ENCODE results near the gene BCL7A.
A peak's percentile ranks its signal among the peaks of the same experiment; 100 is the strongest.

The BCL7A gene

DNA sequence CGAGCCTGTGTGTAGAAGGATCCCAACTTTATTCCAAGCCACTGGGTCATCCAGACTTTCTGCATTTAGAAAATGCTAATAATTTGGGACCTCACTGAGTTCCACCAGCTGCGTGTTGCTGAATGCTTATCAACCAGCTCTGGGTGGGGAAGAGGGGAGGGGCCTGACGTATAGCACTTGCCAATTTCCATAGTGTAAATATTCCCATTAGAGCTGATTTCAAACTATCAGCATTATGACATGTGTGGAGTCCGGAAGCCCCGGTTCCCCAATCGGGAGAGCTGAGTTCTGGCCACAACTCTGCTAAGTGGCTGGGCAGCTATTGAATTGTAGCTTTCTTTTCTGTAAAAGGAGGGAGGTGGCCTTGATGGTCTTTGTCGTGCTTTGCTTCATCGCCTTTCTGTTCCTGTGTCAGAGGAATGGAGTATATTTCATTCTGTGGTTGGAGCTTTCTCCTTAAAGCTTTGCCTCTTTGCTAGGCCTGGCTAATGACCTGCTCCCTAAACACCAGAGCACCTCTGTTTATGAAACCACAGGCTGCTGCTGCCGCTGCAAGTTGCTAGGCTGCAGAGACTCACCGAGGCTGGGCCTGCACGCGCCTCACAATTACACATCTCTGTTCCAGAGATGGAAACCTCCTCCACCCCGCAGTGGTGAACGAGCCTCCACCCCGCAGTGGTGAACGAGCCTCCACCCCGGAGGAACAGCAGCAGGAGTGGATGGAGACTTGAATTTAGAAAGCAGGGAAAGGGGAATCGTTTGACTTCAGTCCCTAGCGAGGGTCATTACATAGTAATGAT is 7.7 kb upstream of the BCL7A start:
- Mint-ChIP-seq H3K4me1 (peaks cover 12% of the 10 kb centered on the region), H3K27ac (peak overlapping the region in 1 of 2 donors; percentile 50), H3K9me3 (no peaks in the 10 kb centered on the region), H3K27me3 (peaks cover 3% of the 10 kb centered on the region), H3K4me3 (no peak overlapping the region)
- ATAC-seq (peak; percentile 14), DNase-seq (no peak)

DNA sequence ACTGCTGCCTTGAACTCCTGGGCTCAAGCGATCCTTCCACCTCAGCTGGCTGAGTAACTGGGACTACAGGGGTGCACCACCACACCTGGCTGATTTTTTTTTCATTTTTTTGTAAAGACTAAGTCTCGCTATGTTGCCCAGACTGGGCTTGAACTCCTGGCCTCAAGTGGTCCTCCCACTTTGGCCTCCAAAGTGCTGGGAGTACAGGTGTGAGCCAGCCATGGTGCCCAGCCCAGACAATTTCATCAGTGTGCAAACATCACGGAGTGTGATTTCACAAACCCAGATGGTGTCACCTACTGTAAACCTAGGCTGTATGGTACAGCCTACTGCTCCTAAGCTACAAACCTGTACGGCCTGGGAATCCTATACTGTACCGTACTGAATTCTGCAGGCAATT is 6.9 kb upstream of the BCL7A start:
- ATAC-seq: no peak
- no peaks in the 10 kb centered on the region for H3K9me3 Mint-ChIP-seq
- no peak for DNase-seq
- no peak overlapping the region for H3K27ac Mint-ChIP-seq
- H3K4me1 Mint-ChIP-seq: peaks cover 12% of the 10 kb centered on the region
- H3K4me3 Mint-ChIP-seq: no peak overlapping the region
- peaks cover 11% of the 10 kb centered on the region for H3K27me3 Mint-ChIP-seq

DNA sequence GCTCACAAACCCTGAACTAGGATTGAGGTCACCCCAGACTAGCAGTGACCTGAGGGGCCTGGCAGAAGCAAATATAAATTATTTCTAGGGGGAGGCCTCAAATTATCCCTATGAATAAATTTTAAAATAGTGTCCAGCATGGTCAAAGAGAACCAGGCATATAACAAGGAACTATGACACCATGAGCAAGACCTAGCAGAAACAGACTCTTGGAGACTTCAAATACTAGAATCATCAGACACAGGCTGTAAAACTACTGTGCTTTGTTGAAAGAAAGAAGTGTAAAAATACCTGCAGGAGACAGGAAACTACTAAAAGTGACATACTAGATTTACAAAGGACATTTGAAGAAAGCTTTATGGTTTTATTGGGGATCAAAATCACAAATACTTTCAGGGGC is 3.2 kb upstream of the BCL7A start:
- H3K27me3 Mint-ChIP-seq: peaks cover 28% of the 10 kb centered on the region
- no peak overlapping the region for H3K27ac Mint-ChIP-seq
- peaks cover 19% of the 10 kb centered on the region for H3K4me1 Mint-ChIP-seq
- no peaks in the 10 kb centered on the region for H3K9me3 Mint-ChIP-seq
- H3K4me3 Mint-ChIP-seq: no peak overlapping the region
- DNase-seq: no peak
- ATAC-seq: no peak

DNA sequence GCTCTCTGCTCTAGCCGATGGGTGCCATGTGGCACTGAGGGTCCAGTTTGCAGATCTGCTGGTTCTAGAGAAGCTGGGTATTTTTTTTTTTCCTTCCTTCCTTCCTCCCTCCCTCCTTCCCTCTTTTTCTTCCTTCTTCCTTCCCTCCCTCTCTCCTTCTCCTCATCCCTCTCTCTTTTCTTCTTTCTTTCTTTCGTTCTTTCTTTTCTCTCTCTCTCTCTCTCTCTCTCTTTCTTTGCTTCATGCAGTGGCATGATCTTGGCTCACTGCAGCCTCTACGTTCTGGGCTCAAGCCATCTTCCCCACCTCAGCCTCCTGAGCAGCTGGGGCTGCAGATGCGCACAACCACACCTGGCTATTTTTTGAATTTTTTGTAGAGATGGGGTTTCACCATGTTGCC is 2.7 kb upstream of the BCL7A start:
- H3K9me3 Mint-ChIP-seq: no peaks in the 10 kb centered on the region
- no peak for ATAC-seq
- no peak for DNase-seq
- H3K27ac Mint-ChIP-seq: no peak overlapping the region
- H3K4me3 Mint-ChIP-seq: no peak overlapping the region
- H3K27me3 Mint-ChIP-seq: peaks cover 28% of the 10 kb centered on the region
- H3K4me1 Mint-ChIP-seq: peaks cover 22% of the 10 kb centered on the region

DNA sequence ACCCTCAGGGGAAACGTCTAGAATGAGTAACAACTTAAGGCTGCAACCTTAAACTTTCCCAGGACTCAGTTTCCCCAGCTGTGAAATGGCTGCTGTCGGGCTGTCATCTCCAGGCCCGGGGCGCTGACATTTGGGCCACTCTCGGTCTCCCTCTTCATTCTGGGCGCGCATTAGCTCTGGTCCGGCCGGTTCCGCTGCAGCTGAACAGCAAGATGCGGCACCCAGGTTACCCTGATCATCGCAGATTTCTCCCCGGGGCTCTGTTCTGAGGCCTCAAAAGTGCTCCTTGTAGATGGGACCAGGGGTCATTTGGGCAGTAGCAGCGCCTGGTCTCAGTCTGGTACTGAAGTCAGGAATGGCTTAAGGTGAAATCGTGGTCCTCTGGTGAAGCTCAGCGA is 890 bp upstream of the BCL7A start:
- Mint-ChIP-seq H3K9me3 (no peaks in the 10 kb centered on the region), H3K4me1 (peaks cover 18% of the 10 kb centered on the region), H3K4me3 (peak overlapping the region; percentile 80 to 86), H3K27ac (peak overlapping the region in 1 of 2 donors; percentile 76), H3K27me3 (peaks cover 28% of the 10 kb centered on the region)
- ATAC-seq (no peak), DNase-seq (no peak)

DNA sequence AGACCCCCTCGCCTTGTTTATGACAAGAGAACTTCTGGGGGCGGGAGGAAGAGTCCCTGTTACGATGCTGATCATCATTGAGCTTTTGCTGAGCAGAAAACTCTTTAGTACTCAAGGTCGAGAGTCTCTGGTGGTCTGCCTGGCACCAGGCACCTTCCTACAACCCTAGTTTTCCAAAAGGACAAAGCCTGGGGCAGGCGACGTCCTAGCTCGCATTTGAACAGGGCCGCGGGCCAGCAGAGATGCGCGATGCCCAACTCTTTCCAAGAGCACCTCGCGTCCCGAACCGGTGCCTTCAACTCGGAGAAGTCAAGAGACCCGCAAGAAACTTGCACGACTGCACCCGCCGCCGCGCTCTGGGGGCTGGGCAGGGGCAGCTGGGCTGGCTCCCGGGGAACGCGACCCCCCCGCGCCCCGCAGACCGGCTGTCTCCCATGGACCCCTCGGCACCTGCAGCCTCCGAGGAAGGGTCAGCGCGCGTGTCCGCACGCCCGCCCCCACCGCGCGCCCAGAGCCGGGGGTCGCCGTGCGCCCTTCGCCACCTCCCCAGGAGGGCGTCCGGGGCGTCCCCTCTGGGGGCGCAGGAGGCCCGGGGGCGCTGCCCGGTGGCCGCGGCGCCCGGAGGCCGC is 377 bp upstream of the BCL7A start:
- H3K27ac Mint-ChIP-seq: peak overlapping the region in 1 of 2 donors; percentile 76
- DNase-seq (peak; percentile 24 to 25), ATAC-seq (peak; percentile 15)
- peaks cover 19% of the 10 kb centered on the region for H3K4me1 Mint-ChIP-seq
- H3K27me3 Mint-ChIP-seq: peaks cover 28% of the 10 kb centered on the region
- H3K9me3 Mint-ChIP-seq: no peaks in the 10 kb centered on the region
- peak overlapping the region; percentile 94 to 97 for H3K4me3 Mint-ChIP-seq

DNA sequence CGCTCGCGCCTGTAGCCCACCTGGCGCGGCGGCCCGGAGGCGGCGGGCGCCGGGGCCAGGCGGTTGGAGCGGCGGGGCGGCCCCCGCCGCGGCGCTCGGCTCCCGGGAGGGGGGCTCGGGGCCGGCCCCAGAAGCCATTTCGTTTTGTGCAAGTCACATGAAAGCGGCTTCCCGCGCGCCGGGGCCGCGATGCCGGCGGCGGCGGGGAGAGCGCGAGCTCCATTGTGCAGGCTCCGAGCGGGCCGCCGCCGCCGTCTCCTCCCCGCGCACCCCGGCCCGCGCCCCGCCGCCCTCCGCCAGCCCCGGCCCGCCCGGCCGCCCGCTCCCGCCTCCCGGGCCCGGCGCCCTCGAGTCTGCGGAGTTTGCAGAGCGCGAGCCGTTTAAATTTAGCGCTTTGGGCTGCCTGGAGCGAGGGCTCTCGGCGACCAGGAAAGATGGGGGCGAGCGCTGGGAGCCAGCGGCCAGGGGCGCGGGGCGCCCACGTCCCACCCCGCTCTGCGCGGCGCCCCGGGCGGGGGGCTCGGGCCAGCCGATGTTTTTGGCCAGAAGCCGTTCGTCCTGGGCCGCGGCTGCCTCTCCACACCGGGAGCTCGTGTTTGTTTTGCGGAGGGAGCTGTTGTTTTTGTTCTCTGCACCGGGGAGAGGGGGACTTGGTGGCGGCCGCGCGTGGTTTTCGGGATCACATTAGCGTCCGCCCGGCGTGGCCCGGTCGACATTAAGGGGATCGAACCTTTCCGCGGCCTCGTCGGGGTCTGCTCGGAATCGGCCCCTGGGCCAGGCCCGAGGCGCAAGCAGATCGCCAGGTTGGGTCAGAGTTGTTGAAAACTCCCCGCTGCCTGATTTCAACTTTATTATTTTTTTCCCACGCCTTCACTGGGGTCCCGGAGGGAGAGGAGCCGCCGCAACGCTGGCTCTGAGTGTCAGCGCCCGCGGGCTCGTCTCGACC is 982 bp downstream of the BCL7A start:
- Mint-ChIP-seq H3K4me3 (peak overlapping the region; percentile 87 to 89), H3K9me3 (no peaks in the 10 kb centered on the region), H3K4me1 (peaks cover 24% of the 10 kb centered on the region), H3K27ac (peak overlapping the region; percentile 61 to 69), H3K27me3 (peaks cover 28% of the 10 kb centered on the region)
- DNase-seq (peak; percentile 33 to 35), ATAC-seq (peak; percentile 52)

DNA sequence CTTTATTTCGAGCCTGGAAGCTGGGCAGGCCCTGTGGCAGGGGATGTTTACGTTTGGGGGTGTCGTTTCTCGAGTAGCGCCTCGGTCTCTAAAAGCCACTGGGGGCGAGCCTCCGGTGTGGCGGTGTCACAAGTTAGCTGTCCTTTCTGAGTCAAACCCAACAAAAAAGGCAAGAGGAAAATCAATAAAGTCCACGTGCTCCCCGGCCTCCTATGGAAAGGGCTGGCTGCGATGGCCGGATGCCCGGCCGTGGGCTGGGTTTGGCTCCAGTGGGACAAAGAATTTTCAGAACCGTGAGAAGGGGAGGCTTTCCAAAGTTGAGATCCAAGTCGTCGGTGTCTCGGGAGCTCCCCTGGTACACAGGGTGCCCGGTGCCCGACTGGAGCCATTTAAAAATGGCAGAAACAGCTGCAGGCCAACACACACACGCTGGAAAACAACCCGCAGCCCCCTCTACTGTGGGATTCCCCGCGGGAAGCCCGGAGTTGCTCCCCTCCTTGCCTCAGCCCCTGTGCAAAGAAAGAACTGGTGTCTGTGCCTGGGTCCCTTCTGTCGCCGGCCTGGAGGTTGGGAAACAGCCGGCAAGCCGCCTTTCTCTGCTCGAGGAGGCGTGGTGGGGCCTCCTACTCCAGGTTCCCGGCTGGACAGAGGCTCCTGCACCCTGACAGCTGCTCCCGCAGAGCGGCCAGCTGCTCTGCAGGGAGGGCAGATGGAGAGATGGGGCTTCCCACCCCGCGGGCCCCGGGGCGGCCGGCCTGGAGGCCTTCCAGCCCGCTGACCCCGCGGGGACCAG is 1.9 kb downstream of the BCL7A start:
- ATAC-seq (peak; percentile 53), DNase-seq (peak; percentile 33 to 57)
- peaks cover 28% of the 10 kb centered on the region for H3K27me3 Mint-ChIP-seq
- H3K4me3 Mint-ChIP-seq: peak overlapping the region; percentile 87 to 89
- peak overlapping the region; percentile 61 to 69 for H3K27ac Mint-ChIP-seq
- peaks cover 26% of the 10 kb centered on the region for H3K4me1 Mint-ChIP-seq
- no peaks in the 10 kb centered on the region for H3K9me3 Mint-ChIP-seq

DNA sequence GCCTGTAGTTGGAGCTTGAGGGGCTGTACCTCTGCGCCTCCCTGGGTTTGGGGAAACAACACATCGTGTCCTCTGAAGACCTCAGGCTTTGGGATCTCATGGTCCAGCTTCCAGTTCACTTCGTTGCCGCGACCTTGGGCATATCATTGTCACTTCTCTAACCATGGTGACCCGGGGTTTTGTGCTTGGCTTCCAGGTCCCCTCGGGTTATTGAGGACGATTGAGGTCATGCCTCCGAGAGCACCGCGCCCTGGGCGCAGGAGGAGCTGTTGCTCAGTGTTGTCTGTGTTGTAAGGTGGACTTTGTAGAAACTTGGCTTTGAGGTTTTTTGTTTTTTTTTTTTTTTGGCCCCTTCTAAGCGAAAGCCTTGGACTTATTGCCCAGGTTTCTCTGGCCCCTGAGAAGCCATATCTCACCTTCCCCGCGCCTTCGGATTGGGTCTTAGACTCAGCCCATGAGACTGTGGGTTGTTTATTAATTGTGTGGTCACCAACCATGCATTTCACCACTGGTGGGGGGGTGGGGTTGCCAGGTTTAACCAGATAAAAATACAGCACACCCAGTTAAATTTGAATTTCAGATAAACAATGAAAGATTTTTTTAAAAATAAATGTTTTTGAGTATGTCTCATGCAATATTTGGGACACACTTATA is 2.6 kb downstream of the BCL7A start:
- Mint-ChIP-seq H3K9me3 (no peaks in the 10 kb centered on the region), H3K27ac (no peak overlapping the region), H3K27me3 (peaks cover 22% of the 10 kb centered on the region), H3K4me1 (peaks cover 33% of the 10 kb centered on the region), H3K4me3 (no peak overlapping the region)
- DNase-seq (no peak), ATAC-seq (no peak)

DNA sequence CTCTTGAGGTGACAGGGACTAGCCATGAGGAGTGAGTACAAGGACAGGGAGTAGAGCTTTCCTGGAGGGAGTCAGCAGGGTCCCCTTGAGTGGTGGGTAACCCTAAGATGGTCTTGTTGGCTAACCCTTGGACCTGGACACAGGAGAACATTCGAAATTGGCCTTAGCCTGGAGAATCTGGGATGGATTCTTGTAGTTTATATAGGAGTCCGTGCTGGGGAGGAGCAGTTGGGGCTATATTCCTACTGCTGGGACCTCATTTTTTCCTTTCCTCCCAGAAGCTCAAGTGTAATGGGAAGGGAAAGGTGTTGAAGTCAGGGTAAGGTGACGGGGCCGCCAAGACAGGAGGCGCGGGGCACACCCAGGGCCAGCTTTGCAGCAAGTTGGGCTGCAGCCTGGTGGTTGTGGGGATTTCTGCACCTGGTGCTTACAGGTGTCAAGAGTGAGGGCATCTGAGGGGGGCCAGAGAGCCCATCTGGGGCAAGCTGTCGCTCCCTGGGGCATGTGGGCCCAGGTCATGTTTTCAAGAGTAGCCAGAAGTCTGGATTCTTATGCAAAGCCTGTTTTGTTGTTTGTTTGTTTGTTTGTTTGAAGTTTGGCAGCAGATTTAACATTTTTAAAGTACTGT is 5.1 kb downstream of the BCL7A start:
- ATAC-seq (no peak), DNase-seq (no peak)
- peaks cover 39% of the 10 kb centered on the region for H3K4me1 Mint-ChIP-seq
- H3K4me3 Mint-ChIP-seq: no peak overlapping the region
- no peak overlapping the region for H3K27ac Mint-ChIP-seq
- H3K9me3 Mint-ChIP-seq: no peaks in the 10 kb centered on the region
- peaks cover 7% of the 10 kb centered on the region for H3K27me3 Mint-ChIP-seq

DNA sequence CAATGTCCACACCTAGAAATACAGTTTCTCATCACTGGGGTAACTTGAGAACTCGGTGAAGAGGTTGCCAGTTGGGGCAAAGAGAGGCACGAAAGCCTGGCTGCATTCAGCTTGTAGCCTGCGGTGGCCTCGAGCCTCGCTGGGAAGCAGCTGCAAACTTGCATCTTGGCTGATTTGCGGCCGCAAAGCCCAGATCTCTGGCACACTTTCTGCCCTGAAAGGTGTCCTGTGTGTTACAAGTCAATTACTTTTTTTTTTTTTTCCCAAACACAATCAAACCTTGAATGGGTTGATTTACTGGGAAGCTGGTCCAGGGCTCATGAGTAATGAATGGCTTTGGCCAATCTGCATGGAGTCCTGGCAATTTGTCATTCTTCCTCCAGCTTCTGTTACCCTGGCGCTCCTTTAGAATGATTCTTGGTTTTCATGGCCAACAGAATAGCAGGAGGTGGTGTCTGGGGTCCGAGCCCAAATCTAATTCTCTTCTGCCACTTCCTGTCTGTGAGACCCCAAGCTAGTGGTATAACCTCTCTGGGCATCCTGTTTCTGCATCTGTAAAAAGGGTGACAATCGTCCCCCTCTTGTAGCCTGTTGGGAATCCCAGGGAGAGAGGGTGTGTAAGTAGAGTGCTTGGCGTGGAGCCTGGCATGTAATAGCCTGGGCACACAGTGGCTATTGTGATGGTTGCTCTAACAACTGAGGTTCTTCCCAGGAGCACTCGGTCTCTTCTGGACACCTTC is 6.7 kb downstream of the BCL7A start:
- DNase-seq (no peak), ATAC-seq (no peak)
- Mint-ChIP-seq H3K27me3 (peaks cover 2% of the 10 kb centered on the region), H3K4me1 (peaks cover 34% of the 10 kb centered on the region), H3K27ac (peak overlapping the region in 1 of 2 donors; percentile 30), H3K4me3 (no peak overlapping the region), H3K9me3 (no peaks in the 10 kb centered on the region)

DNA sequence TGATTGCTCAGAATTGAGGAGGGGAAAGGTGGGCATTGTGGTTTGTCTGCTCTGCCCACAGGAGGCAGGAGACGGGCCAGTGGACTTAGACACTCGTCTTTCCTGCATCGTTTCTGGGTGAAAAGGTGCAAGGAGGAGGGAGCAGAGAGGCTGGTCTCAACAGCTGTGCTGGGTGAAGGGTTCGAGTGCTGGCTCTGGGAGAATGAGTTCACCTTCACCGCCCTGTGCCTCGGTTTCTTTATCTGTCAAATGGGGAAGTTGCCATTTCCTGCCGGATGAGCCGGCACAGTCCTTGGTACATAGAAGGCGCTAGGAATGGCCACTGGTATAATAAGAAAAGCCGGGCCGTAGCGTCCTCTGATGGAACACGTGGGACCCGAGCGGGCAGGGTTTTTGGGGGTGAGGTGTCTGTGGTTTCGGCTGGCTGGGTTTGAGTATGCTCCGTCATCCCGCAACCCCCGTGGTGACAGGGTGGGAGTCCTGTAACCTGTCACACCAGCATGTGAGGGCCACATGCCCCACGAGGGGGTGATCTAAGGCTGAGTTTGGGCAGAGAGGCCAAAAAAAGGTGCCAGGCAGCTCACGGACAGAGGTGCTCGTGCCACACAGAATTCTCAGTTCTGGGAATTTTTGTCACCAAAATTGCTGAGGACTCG is 7.3 kb downstream of the BCL7A start:
- ATAC-seq (peak; percentile 86), DNase-seq (peak; percentile 33 to 68)
- Mint-ChIP-seq H3K4me1 (peaks cover 29% of the 10 kb centered on the region), H3K9me3 (no peaks in the 10 kb centered on the region), H3K27me3 (no peaks in the 10 kb centered on the region), H3K27ac (peak overlapping the region; percentile 30 to 64), H3K4me3 (no peak overlapping the region)

Data from stimulated activated naive CD8-positive, alpha-beta T cell treated with anti-CD3 and anti-CD28 coated beads, Interleukin-15, amount 100 ng/mL, for 72 hours (primary cell).